OCI-LY7 (cell line): ENCODE results near the gene DENND4A.

Experiments used
- EZH2phosphoT487 ChIP-seq: fragments of 200-600 bp; sonication (generic); IDR thresholded peaks from 2 replicates; pipeline ENCODE4 v1.6.1; 2018; ENCODE audit warnings: low read depth, borderline replicate concordance, mild to moderate bottlenecking, mixed run types, antibody characterized with exemption, low read length, moderate library complexity, mixed read lengths
- TF ChIP-seq, protein P1 (sequence below): fragments of 200-600 bp; sonication (generic); conservative IDR thresholded peaks from 2 replicates; pipeline ENCODE4 v1.5.1; 2014; ENCODE audit warnings: mild to moderate bottlenecking, antibody characterized with exemption, low read length, moderate library complexity, mixed read lengths

GRCh38 chr15:65765106-65765505 is 27.0 kb downstream of the DENND4A start:
- TF ChIP-seq, protein P1, sequence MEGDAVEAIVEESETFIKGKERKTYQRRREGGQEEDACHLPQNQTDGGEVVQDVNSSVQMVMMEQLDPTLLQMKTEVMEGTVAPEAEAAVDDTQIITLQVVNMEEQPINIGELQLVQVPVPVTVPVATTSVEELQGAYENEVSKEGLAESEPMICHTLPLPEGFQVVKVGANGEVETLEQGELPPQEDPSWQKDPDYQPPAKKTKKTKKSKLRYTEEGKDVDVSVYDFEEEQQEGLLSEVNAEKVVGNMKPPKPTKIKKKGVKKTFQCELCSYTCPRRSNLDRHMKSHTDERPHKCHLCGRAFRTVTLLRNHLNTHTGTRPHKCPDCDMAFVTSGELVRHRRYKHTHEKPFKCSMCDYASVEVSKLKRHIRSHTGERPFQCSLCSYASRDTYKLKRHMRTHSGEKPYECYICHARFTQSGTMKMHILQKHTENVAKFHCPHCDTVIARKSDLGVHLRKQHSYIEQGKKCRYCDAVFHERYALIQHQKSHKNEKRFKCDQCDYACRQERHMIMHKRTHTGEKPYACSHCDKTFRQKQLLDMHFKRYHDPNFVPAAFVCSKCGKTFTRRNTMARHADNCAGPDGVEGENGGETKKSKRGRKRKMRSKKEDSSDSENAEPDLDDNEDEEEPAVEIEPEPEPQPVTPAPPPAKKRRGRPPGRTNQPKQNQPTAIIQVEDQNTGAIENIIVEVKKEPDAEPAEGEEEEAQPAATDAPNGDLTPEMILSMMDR: no peak
- TF ChIP-seq EZH2phosphoT487: no peak
